OCI-LY7 (cell line): ENCODE measurements around the gene GABARAP. TPM values are rescaled to one million over a fixed set of nuclear protein-coding genes. Genes with fewer than 3 reads are reported as not detected.

ENCODE experiments used
- BruUV-seq: library from RNA; stranded (reverse); fragments of 400-500 nt; replicated peaks from 2 replicates; lab custom pipeline; 2021; lab: Mats Ljungman, UMichigan
- CTCF ChIA-PET: fragments of 300-600 bp; sonication (Branson Sonifier 250); formaldehyde crosslinking; loops from one replicate; lab custom pipeline; 2022; ENCODE audit warnings: antibody characterized with exemption; ENCODE audit not compliant: unreplicated experiment; lab: Charles Lee
- POLR2A ChIA-PET: fragments of 300-600 bp; sonication (Branson Sonifier 250); formaldehyde crosslinking; loops from one replicate; lab custom pipeline; 2022; ENCODE audit warnings: antibody characterized with exemption; lab: Charles Lee
- DNase-seq: peaks from one replicate; pipeline ENCODE4 v3.0.0-alpha.2; 2015; ENCODE audit warnings: low spot score
- H2AFZ ChIP-seq: fragments of 200-600 bp; sonication (generic), shearing (Covaris generic); 2 replicates; pipeline ENCODE4 v1.6.1; 2014; ENCODE audit warnings: mild to moderate bottlenecking, antibody characterized with exemption, low read length, moderate library complexity
- H3K27ac ChIP-seq: fragments of 200-600 bp; sonication (generic); 2 replicates; pipeline ENCODE4 v1.5.1; 2014; ENCODE audit warnings: mixed run types, low read depth, mild to moderate bottlenecking, moderate library complexity, low read length, inconsistent platforms; ENCODE audit not compliant: poor library complexity, severe bottlenecking
- H3K36me3 ChIP-seq: fragments of 200-600 bp; sonication (generic); 2 replicates; pipeline ENCODE4 v1.6.1; 2014; ENCODE audit warnings: mild to moderate bottlenecking, antibody characterized with exemption, low read length, moderate library complexity, mixed read lengths; ENCODE audit not compliant: insufficient read depth
- H3K4me1 ChIP-seq: fragments of 200-600 bp; sonication (generic); 2 replicates; pipeline ENCODE4 v1.5.1; 2014; ENCODE audit warnings: mild to moderate bottlenecking, low read length; ENCODE audit not compliant: insufficient read depth, poor library complexity, severe bottlenecking
- H3K4me2 ChIP-seq: fragments of 200-600 bp; sonication (generic); 2 replicates; pipeline ENCODE4 v1.6.1; 2014; ENCODE audit warnings: mild to moderate bottlenecking, low read length
- H3K4me3 ChIP-seq: fragments of 200-600 bp; sonication (generic); 2 replicates; pipeline ENCODE4 v1.5.1; 2014; ENCODE audit warnings: mild to moderate bottlenecking, low read depth, low read length; ENCODE audit not compliant: poor library complexity, severe bottlenecking
- H3K79me2 ChIP-seq: fragments of 200-600 bp; sonication (generic); 2 replicates; pipeline ENCODE4 v1.6.1; 2016; ENCODE audit warnings: low read depth, mild to moderate bottlenecking, low read length, moderate library complexity, mixed read lengths; ENCODE audit not compliant: insufficient read depth
- H3K9me2 ChIP-seq: fragments of 200-600 bp; sonication (generic); 2 replicates; pipeline ENCODE4 v1.6.1; 2016; ENCODE audit warnings: mild to moderate bottlenecking, low read length, mixed read lengths; ENCODE audit not compliant: insufficient read depth
- H3K9me3 ChIP-seq: fragments of 200-600 bp; sonication (generic); 2 replicates; pipeline ENCODE4 v1.6.1; 2014; ENCODE audit warnings: mild to moderate bottlenecking, mixed run types, low read length, mixed read lengths
- H4K20me1 ChIP-seq: fragments of 200-600 bp; sonication (generic); 2 replicates; pipeline ENCODE4 v1.6.1; 2014; ENCODE audit warnings: mild to moderate bottlenecking, antibody characterized with exemption, low read length, moderate library complexity, mixed read lengths; ENCODE audit not compliant: insufficient read depth
- CTCF ChIP-seq: fragments of 200-600 bp; sonication (generic); conservative IDR thresholded peaks from 2 replicates; pipeline ENCODE4 v1.5.1; 2014; ENCODE audit warnings: mild to moderate bottlenecking, antibody characterized with exemption, low read length, moderate library complexity, mixed read lengths
- EZH2phosphoT487 ChIP-seq: fragments of 200-600 bp; sonication (generic); IDR thresholded peaks from 2 replicates; pipeline ENCODE4 v1.6.1; 2018; ENCODE audit warnings: low read depth, borderline replicate concordance, mild to moderate bottlenecking, mixed run types, antibody characterized with exemption, low read length, moderate library complexity, mixed read lengths
- intact Hi-C: fragments of 100-400 bp; cut with micrococcal nuclease; formaldehyde crosslinking; loops from one replicate; pipeline ENCODE4 v1.10.0; 2022; ENCODE audit not compliant: unreplicated experiment
- total RNA-seq, 2 experiments: library from RNA; depleted of rRNA in 1 of 2; stranded (reverse); fragments of >200 nt in 1 of 2; shearing (Covaris generic) in 1 of 2; gene quantifications; 2 replicates each; pipeline ENCODE4 v1.2.3, GENCODE V29; 2014 to 2022

Gene GABARAP
- total RNA-seq, 2 experiments from 2014 or later = 128 to 199 TPM

GRCh38 chr17:7239091-7240027 is 2.9 kb downstream of the GABARAP start, which contains the start of gene PHF23:
Gene PHF23, minus strand, starts transcription at chr17:7239457. Its CDS starts 178 bp downstream, at chr17:7239279.
- DNase-seq = peak; percentile 99
- TF ChIP-seq CTCF = 0 out of 2 replicates have a peak, but pooled peaks have one; percentile 9
- no peak for TF ChIP-seq EZH2phosphoT487
- CTCF ChIA-PET = interaction anchor here (0.8 to 1.4 kb wide), 2 partner anchors 18 to 318 kb away, joined by 3 to 4 read pairs; no protein-coding TSS in a partner anchor
- peak within 1 kb of the TSS; percentile 31; the same call in 1 of the 2 replicates for H2AFZ ChIP-seq
- H3K4me2 ChIP-seq = peak within 1 kb of the TSS; percentile 93
- peak within 1 kb of the TSS; percentile 100 for H3K4me3 ChIP-seq
- intact Hi-C loops = loop anchor here (2.0 to 5.0 kb wide), 4 partner anchors 13 to 333 kb away; partner anchors contain the start of genes ELP5, POLR2A and SLC35G6
- POLR2A ChIA-PET = interaction anchor here (1.0 kb wide), 1 partner anchor 9 kb away, joined by 3 read pairs; no protein-coding TSS in a partner anchor
- peak within 1 kb of the TSS; percentile 86 for H3K27ac ChIP-seq
- 0 out of 2 replicates have a peak, but pooled peaks cover 8% of the 10 kb centered on the region for H4K20me1 ChIP-seq
- no peaks in the 10 kb centered on the region for H3K9me3 ChIP-seq
- BruUV-seq = no TSS peak
- H3K79me2 ChIP-seq = peaks cover 30% of the 10 kb centered on the region
- no peaks in the 10 kb centered on the region for H3K9me2 ChIP-seq
- peaks cover 60% of the 10 kb centered on the region for H3K4me1 ChIP-seq
- peaks cover 60% of the 10 kb centered on the region for H3K36me3 ChIP-seq

GRCh38 chr17:7238420-7239090 is 3.7 kb downstream of the GABARAP start:
- Histone ChIP-seq H3K9me3 (no peaks in the 10 kb centered on the region), H2AFZ (no peak overlapping the region; the same call in 1 of the 2 replicates), H3K9me2 (no peaks in the 10 kb centered on the region), H3K27ac (peak overlapping the region; percentile 86), H3K36me3 (peaks cover 52% of the 10 kb centered on the region), H3K4me3 (peak overlapping the region; percentile 100), H3K4me1 (peaks cover 60% of the 10 kb centered on the region), H3K79me2 (peaks cover 34% of the 10 kb centered on the region), H4K20me1 (0 out of 2 replicates have a peak, but pooled peaks cover 8% of the 10 kb centered on the region), H3K4me2 (peak overlapping the region; percentile 82)
- TF ChIP-seq EZH2phosphoT487 (no peak), CTCF (no peak)
- no TSS peak for BruUV-seq
- intact Hi-C loops = loop anchor here (2.0 to 5.0 kb wide), 3 partner anchors 14 to 244 kb away; partner anchors contain the start of genes ELP5, POLR2A and SLC35G6
- DNase-seq = peak; percentile 48
- CTCF ChIA-PET = interaction anchor here (0.8 to 1.4 kb wide), 2 partner anchors 18 to 319 kb away, joined by 3 to 4 read pairs; no protein-coding TSS in a partner anchor
- POLR2A ChIA-PET = interaction anchor here (0.6 to 0.7 kb wide), 2 partner anchors 38 to 112 kb away, joined by 6 to 7 read pairs; no protein-coding TSS in a partner anchor
